ENCODE measurements around the gene RMRP.

GRCh38 chr9:35681341-35682002 is 23.7 kb upstream of the RMRP start:
- TF ChIP-seq, protein P1, sequence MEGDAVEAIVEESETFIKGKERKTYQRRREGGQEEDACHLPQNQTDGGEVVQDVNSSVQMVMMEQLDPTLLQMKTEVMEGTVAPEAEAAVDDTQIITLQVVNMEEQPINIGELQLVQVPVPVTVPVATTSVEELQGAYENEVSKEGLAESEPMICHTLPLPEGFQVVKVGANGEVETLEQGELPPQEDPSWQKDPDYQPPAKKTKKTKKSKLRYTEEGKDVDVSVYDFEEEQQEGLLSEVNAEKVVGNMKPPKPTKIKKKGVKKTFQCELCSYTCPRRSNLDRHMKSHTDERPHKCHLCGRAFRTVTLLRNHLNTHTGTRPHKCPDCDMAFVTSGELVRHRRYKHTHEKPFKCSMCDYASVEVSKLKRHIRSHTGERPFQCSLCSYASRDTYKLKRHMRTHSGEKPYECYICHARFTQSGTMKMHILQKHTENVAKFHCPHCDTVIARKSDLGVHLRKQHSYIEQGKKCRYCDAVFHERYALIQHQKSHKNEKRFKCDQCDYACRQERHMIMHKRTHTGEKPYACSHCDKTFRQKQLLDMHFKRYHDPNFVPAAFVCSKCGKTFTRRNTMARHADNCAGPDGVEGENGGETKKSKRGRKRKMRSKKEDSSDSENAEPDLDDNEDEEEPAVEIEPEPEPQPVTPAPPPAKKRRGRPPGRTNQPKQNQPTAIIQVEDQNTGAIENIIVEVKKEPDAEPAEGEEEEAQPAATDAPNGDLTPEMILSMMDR (IDR thresholded peaks at IDR 0.05), result no peak
- no peak for TF ChIP-seq EZH2 (IDR thresholded peaks at IDR 0.05; ENCODE audit: borderline replicate concordance, insufficient read depth, low read depth, low read length, poor library complexity, severe bottlenecking)

Measured in B cell (primary cell).